ENCODE measurements around the gene ADSL.

DNA sequence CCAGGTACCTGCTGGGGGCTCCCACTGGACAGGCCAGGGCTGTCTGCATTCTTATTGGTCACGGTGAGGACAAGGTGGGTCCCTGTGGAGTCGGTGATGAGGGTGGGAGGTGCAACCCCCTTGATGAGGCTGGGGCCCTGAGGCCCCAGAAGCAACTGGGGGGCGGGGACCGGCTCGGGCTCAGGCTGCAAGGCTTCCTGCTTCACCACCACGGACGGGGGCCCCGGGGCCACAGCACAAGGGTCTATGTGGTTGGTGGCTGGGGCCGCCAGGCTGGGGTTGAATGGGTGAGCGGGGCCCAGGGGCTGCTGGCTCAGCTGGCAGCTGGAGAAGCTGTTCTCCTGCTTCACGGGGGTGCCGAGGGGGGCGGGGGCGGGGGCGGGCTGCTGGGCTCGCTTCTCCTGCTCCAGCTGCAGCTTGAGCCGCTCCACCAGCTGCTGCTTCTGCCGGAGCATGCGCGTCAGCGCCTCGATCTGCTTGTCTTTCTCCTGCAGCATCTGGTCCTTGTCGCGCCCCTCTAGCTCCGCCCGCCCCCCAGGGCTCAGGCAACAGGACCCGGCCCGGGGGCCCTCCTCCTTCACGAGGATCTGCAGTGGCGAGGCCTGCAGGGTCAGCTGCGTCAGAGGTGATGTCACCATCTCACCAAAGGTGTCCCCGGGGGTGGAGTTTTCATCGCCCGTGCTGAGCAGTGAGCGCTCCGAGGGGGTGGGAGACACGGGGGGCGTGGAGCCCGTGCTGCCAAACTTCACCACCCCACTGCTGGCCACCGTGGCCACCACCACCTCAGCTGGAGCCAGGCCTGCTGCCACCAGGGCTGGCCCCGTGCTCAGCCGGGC lies 72.3 kb downstream of the ADSL start:
- TF ChIP-seq, protein P1, sequence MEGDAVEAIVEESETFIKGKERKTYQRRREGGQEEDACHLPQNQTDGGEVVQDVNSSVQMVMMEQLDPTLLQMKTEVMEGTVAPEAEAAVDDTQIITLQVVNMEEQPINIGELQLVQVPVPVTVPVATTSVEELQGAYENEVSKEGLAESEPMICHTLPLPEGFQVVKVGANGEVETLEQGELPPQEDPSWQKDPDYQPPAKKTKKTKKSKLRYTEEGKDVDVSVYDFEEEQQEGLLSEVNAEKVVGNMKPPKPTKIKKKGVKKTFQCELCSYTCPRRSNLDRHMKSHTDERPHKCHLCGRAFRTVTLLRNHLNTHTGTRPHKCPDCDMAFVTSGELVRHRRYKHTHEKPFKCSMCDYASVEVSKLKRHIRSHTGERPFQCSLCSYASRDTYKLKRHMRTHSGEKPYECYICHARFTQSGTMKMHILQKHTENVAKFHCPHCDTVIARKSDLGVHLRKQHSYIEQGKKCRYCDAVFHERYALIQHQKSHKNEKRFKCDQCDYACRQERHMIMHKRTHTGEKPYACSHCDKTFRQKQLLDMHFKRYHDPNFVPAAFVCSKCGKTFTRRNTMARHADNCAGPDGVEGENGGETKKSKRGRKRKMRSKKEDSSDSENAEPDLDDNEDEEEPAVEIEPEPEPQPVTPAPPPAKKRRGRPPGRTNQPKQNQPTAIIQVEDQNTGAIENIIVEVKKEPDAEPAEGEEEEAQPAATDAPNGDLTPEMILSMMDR (IDR thresholded peaks at IDR 0.05; ENCODE audit: low read length) = no peak
- no peak for TF ChIP-seq EZH2phosphoT487 (IDR thresholded peaks at IDR 0.05; ENCODE audit: low read length)
